ENCODE data around the gene SNRNP25.

Gene SNRNP25

DNA sequence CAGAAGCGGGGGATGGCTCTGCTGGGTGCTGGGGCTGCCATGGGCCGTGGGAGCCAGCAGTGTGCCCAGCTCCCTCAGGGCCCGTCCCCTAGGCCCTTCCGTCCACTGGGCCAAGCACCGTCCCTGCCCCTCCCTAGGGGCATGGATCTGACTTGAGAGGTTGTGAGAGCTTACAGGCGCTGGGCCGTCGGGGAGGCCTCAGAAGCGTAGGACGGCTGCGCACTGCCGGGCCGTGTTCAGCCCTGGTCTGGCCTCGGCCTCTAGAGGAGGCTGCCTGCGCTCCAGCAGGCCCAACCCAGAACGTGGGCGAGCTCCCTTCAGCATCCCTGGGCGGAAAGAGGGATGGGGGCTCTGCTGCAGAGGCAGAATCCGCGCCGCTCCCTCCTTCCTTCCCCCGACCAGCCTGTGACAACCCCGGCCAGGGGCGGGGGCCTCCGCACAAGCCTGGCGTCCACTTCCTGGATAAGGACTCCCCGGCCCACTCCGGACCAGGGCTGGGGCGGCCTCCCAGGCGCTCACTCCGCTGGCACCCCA lies 23.7 kb downstream of the SNRNP25 start:
- peak in 1 of 2 donors; percentile 24 for DNase-seq (ENCODE audit: low read depth in 1 of 2, low spot score in 1 of 2)

DNA sequence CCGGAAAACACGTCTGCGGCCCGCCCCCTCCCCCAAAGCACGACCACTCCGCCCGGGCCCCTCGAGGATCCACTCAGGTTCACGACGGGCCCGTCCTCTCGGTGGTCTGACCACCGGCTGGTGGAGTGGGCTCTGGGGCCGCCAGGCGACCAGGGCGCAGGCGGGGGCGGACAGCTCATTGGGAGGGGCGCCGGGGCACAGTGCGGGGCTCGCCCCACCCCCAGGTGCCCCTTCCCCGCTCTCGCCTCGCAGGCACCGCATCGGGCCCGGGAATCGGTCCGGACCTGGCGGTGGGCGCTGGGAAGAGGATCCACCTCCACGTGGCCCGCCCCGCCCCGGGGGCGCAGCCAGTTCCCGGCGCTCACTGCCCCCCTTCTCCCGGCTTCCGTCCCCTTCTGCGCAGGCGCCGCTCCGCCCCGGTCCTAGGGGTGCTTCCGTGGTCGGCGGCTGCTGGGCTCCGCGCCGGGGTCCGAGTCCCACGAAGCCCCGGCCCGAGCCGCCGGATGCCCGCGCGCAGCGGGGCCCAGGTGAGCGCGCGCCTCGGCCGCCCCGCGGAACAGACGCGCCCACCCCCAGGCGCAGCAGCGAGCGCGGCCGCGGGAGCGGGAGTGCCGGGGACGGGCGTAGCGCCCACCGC lies 24.3 kb downstream of the SNRNP25 start, which contains the start of gene MPG:
TSS of gene MPG (plus strand) at position 419 of the 637 bp plus-strand sequence. CDS start at position 504, 85 bp downstream.
- peak; percentile 67 to 70 for DNase-seq (ENCODE audit: low read depth in 1 of 2, low spot score in 1 of 2)

GRCh38 chr16:78444-79150 lies 25.0 kb downstream of the SNRNP25 start:
- DNase-seq (ENCODE audit: low read depth in 1 of 2, low spot score in 1 of 2): no peak

DNA sequence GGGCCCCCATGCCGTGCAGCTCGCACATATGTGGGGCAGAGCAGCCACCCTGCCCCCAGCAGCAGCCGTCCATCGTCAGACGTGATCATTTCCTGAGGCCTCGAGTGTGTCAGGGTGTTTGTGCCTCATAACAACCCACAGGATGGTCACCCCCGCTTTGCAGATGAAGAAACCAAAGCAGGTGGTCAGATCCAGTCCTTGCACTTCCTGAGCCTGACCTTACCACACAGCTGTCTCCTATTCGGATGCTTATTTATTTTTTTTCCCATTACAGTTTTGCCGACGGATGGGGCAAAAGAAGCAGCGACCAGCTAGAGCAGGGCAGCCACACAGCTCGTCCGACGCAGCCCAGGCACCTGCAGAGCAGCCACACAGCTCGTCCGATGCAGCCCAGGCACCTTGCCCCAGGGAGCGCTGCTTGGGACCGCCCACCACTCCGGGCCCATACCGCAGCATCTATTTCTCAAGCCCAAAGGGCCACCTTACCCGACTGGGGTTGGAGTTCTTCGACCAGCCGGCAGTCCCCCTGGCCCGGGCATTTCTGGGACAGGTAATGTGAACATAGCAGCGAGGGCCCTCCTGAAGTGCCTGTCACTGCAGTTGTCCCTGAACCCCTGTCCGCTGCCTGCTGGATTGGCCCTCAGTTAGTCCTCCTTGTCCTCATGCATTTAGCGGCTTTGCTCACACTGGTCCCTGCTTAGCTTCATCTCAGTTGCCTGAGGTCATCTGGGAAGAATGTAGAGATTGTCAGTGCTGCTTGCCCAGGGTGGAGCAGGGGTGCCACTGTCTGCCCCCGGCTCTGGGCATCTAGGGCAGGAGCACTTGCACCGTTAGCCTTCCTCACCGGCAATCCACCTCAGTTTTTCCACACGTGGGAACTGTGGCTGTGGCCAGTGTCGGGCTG lies 25.8 kb downstream of the SNRNP25 start:
- no peak for DNase-seq (ENCODE audit: low read depth in 1 of 2, low spot score in 1 of 2)

GRCh38 chr16:83060-83603 lies 29.5 kb downstream of the SNRNP25 start:
- no peak for DNase-seq (ENCODE audit: low read depth in 1 of 2, low spot score in 1 of 2)

- no peak for DNase-seq (ENCODE audit: low read depth in 1 of 2, low spot score in 1 of 2)
Observed at GRCh38 chr16:83781-84615, 30.4 kb downstream of the SNRNP25 start.

- DNase-seq (ENCODE audit: low read depth in 1 of 2, low spot score in 1 of 2): peak in 1 of 2 donors; percentile 46
Observed at GRCh38 chr16:84718-85406, 31.2 kb downstream of the SNRNP25 start.

DNA sequence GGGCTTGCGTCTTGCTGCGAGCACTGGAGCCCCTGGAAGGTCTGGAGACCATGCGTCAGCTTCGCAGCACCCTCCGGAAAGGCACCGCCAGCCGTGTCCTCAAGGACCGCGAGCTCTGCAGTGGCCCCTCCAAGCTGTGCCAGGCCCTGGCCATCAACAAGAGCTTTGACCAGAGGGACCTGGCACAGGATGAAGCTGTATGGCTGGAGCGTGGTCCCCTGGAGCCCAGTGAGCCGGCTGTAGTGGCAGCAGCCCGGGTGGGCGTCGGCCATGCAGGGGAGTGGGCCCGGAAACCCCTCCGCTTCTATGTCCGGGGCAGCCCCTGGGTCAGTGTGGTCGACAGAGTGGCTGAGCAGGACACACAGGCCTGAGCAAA lies 31.8 kb downstream of the SNRNP25 start:
- no peak for DNase-seq (ENCODE audit: low read depth in 1 of 2, low spot score in 1 of 2)

DNA sequence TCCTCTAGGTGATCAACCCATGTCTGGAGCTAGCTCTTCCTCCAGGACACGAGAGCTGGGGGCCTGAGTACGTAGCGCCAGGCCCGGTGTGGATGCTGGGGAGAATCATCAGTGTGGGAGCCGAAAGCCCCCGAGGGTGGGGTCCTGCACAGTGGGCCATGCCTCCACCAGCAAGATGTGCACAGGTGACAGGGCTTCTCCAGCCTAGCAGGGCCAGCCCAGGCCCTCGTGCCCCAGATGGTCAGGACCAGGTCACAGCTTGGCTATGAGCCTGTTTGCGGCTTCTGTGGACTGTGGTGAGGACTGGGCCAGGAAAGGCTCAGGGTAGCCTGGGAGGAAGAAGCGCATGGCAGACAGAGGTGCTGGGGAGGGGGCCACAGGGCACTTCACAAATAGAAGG lies 32.2 kb downstream of the SNRNP25 start:
- DNase-seq (ENCODE audit: low read depth in 1 of 2, low spot score in 1 of 2): no peak

- DNase-seq (ENCODE audit: low read depth in 1 of 2, low spot score in 1 of 2): no peak
Observed at GRCh38 chr16:86483-86952, 32.9 kb downstream of the SNRNP25 start.

DNA sequence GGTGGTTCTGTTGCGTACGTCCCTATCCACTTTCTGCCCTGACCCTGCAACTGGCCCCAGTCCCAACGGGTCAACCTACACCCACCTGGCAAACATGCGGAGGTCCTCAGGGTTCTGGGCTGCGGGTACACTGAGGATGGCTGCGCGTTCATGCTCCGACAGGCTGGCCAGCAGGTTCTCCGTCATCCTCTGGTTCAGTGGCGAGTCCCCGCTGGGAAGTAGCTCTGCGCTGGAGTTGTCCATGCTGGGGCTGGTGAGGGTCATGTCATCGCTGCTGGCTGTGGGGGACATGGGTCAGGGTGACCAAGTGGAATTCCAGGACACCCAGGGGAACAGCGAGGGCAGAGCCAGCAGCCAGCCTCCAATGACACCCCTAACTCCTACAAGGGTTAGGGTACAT lies 35.0 kb downstream of the SNRNP25 start:
- no peak for DNase-seq (ENCODE audit: low read depth in 1 of 2, low spot score in 1 of 2)

- DNase-seq (ENCODE audit: low read depth in 1 of 2, low spot score in 1 of 2): no peak
Observed at GRCh38 chr16:89391-90302, 36.0 kb downstream of the SNRNP25 start.

DNA sequence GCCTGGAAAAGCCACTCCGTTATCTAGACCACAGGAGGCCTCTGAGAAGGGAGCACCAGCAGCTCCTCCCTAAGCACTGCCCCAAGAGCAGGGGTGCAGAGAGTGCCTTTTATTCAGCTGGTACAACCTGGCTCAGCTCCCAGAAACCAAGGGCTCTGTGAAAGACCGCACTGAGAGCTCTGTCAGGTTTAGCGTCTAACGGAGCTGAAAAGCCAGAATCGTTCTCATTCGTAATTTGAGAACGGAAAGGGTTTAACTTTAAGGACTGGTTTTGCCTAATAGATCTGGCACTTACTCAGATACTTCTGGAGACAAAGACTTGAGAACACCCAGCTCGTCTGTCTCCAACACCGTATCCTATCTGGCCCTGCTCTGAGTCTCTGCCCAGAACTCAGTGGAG lies 37.9 kb downstream of the SNRNP25 start:
- no peak for DNase-seq (ENCODE audit: low read depth in 1 of 2, low spot score in 1 of 2)

GRCh38 chr16:92431-93339 lies 39.1 kb downstream of the SNRNP25 start:
- no peak for DNase-seq (ENCODE audit: low read depth in 1 of 2, low spot score in 1 of 2)

DNA sequence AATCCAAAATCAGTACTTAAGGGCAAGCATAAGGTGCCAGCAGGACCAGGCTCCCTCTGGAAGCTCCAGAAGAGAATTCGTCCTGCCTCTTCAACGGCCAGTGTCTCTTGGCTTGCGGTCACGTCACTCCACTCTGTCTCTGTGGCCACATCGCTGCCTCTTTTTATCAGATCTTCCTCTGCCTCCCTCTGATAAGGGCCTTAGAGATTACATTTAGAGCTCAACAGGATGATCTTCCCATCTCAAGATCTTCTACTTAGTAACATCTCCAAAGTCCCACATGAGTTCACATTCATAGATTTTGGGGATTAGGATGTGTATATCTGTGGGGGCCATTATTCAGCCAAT lies 41.3 kb downstream of the SNRNP25 start:
- DNase-seq (ENCODE audit: low read depth in 1 of 2, low spot score in 1 of 2): no peak

- DNase-seq (ENCODE audit: low read depth in 1 of 2, low spot score in 1 of 2): peak; percentile 78 to 83
Observed at GRCh38 chr16:96935-97381, 43.3 kb downstream of the SNRNP25 start.

DNA sequence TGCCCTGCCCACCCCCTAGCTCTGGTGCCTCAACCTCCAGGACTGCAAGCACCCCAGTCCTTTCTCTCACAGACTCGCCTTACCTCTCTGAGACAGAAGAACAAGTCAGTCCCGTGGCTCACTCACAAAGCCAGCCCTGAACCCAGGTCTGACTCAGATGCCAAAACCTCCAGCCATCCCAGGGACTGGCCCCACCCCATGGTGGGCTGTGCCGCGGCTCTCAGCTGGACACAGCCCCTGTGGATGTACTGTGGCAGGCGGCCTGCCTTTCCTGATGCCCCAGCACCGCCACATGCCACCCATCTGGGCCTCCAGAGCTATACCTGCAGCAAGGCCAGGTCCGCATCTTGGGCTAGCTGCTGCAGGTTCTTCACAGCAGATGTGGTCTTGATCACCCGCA lies 44.2 kb downstream of the SNRNP25 start:
- DNase-seq (ENCODE audit: low read depth in 1 of 2, low spot score in 1 of 2): no peak

- DNase-seq (ENCODE audit: low read depth in 1 of 2, low spot score in 1 of 2): no peak
Observed at GRCh38 chr16:100989-101388, 47.4 kb downstream of the SNRNP25 start.
